Measurements from ENCODE around the gene PCDHA3. TPM values are rescaled to one million over a fixed set of nuclear protein-coding genes. Genes with fewer than 3 reads are reported as not detected.

Gene PCDHA3
- total and polyA plus RNA-seq, 2 of the 13 experiments (the other 11 are each of a cell fraction or from before 2014, with no cell fraction given): not detected

DNA sequence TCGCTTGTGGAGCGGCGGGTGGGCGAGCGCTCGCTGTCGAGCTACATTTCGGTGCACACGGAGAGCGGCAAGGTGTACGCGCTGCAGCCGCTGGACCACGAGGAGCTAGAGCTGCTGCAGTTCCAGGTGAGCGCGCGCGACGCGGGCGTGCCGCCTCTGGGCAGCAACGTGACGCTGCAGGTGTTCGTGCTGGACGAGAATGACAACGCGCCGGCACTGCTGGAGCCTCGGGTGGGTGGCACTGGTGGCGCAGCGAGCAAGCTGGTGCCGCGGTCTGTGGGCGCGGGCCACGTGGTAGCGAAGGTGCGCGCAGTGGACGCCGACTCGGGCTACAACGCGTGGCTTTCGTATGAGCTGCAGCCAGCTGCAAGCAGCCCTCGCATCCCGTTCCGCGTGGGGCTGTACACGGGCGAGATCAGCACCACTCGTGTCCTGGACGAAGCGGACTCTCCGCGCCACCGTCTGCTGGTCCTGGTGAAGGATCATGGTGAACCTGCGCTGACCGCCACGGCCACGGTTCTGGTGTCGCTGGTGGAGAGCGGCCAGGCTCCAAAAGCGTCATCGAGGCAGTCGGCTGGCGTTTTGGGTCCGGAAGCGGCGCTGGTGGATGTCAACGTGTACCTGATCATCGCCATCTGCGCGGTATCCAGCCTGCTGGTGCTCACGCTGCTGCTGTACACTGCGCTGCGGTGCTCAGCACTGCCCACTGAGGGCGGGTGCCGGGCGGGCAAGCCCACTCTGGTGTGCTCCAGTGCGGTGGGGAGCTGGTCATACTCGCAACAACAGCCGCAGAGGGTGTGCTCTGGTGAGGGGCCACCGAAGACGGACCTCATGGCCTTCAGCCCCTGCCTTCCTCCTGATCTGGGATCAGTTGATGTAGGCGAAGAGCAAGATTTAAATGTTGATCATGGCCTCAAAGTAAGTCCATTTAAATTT is 42.2 kb downstream of the PCDHA3 start:
- Histone ChIP-seq H3K4me3 (replicated peaks in 1 of 3; ENCODE audit: insufficient read depth in 1 of 3, low read depth in 2 of 3, low read length in 3 of 3) (no peak overlapping the region), H3K27ac (ENCODE audit: extremely low read length, insufficient read depth, low read length) (no peak overlapping the region), H4K20me1 (ENCODE audit: insufficient read depth, low read length) (no peaks in the 10 kb centered on the region), H3K9ac (ENCODE audit: insufficient read depth, low read depth, low read length) (no peak overlapping the region), H3K79me2 (ENCODE audit: insufficient read depth, low read length) (no peaks in the 10 kb centered on the region), H3K9me3 (ENCODE audit: low read length) (no peaks in the 10 kb centered on the region), H3K27me3 (ENCODE audit: control insufficient read depth in 1 of 2, insufficient read depth in 2 of 2, low read length in 2 of 2) (no peaks in the 10 kb centered on the region), H3K36me3 (replicated peaks in 1 of 2; ENCODE audit: control insufficient read depth in 1 of 2, insufficient read depth in 2 of 2, low read length in 2 of 2) (no peaks in the 10 kb centered on the region), H3K4me2 (ENCODE audit: low read depth, low read length) (no peak overlapping the region), H2AFZ (ENCODE audit: low read length) (no peak overlapping the region), H3K4me1 (ENCODE audit: insufficient read depth, low read length) (no peaks in the 10 kb centered on the region)
- ChIA-PET CTCF (ENCODE audit: low intra/inter-chr PET ratio, low total read pairs) (no interaction called here), POLR2A (no interaction called here)
- in situ Hi-C loops (cut with HindIII; ENCODE audit: extremely low pct_ligation_motif_present, low pct_unique_long_range_greater_than_20kb): no loop called here
- 80% methylated on average over 62 of the region's 87 CpGs for WGBS (ENCODE audit: low lambda C conversion rate)
- TF ChIP-seq SRY (CRISPR knock-in tag; IDR thresholded peaks at IDR 0.05) (no peak), HNF4A (CRISPR knock-in tag; IDR thresholded peaks at IDR 0.05) (no peak), SAP130 (CRISPR knock-in tag; IDR thresholded peaks at IDR 0.05; ENCODE audit: low read depth) (no peak), ZMYM2 (CRISPR knock-in tag; IDR thresholded peaks at IDR 0.05) (no peak), ZNF431 (CRISPR knock-in tag; IDR thresholded peaks at IDR 0.05; ENCODE audit: borderline replicate concordance, low read depth) (no peak), ESRRA (CRISPR knock-in tag; IDR thresholded peaks at IDR 0.05; ENCODE audit: low read depth) (no peak), ZNF562 (CRISPR knock-in tag; IDR thresholded peaks at IDR 0.05; ENCODE audit: borderline replicate concordance) (no peak), ZNF329 (CRISPR knock-in tag; IDR thresholded peaks at IDR 0.05; ENCODE audit: low read depth) (no peak)
- TF ChIP-seq, protein P1, sequence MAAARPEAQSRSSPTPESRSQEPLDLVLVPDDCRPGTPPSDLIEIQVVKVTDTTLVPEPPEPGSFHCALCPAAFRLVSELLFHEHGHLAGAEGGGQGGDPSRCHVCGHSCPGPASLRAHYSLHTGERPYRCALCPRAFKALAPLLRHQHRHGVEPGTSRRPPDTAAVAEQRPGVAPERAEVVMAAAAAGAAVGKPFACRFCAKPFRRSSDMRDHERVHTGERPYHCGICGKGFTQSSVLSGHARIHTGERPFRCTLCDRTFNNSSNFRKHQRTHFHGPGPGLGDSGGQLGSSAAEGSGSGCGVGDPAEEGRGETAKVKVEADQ (CRISPR knock-in tag; IDR thresholded peaks at IDR 0.05; ENCODE audit: borderline replicate concordance): no peak
- TF ChIP-seq, protein P2, sequence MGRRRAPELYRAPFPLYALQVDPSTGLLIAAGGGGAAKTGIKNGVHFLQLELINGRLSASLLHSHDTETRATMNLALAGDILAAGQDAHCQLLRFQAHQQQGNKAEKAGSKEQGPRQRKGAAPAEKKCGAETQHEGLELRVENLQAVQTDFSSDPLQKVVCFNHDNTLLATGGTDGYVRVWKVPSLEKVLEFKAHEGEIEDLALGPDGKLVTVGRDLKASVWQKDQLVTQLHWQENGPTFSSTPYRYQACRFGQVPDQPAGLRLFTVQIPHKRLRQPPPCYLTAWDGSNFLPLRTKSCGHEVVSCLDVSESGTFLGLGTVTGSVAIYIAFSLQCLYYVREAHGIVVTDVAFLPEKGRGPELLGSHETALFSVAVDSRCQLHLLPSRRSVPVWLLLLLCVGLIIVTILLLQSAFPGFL (CRISPR knock-in tag; IDR thresholded peaks at IDR 0.05): no peak
- ATAC-seq (no peak), DNase-seq (ENCODE audit: low spot score) (no peak), FAIRE-seq (no peak)
- BruUV-seq (replicated peaks): no TSS peak
- intact Hi-C loops (cut with micrococcal nuclease; ENCODE audit: unreplicated experiment): no loop called here
